ENCODE results near the gene CEP85. TPM values are rescaled to one million over a fixed set of nuclear protein-coding genes. Genes with fewer than 3 reads are reported as not detected.

Gene CEP85
- total RNA-seq, 1 experiment from 2014 or later = 37.2 TPM

GRCh38 chr1:26317612-26318337 is 83.8 kb downstream of the CEP85 start, which contains the start of gene CD52:
Gene CD52 (plus strand): TSS chr1:26317958. CDS start chr1:26318018, 60 bp downstream.
- intact Hi-C loops (cut with micrococcal nuclease) = no loop called here
- RAD21 ChIA-PET (ENCODE audit: low non-redundant PET in 1 of 2, low total read pairs in 2 of 2, uncharacterized antibody in 2 of 2, unreplicated experiment in 2 of 2) = no interaction called here
- Histone ChIP-seq H2AFZ (ENCODE audit: low read depth, low read length, poor library complexity, severe bottlenecking) (no peak within 1 kb of the TSS), H3K79me2 (ENCODE audit: insufficient read depth, low read length) (no peaks in the 10 kb centered on the region), H3K9me3 (ENCODE audit: control insufficient read depth in 1 of 2, insufficient read depth in 1 of 2, low read depth in 1 of 2, low read length in 2 of 2) (no peaks in the 10 kb centered on the region), H3K9me2 (ENCODE audit: insufficient read depth) (no peaks in the 10 kb centered on the region), H3K4me1 (ENCODE audit: control insufficient read depth in 1 of 2, insufficient read depth in 2 of 2, low read length in 2 of 2) (peaks cover 5 to 16% of the 10 kb centered on the region in 2 experiments; a peak in 3 of 4 replicates), H4K20me1 (ENCODE audit: insufficient read depth) (no peaks in the 10 kb centered on the region), H3K4me3 (replicated peaks in 1 of 2; ENCODE audit: low read depth in 1 of 2, low read length in 2 of 2) (no peak within 1 kb of the TSS), H3K27ac (ENCODE audit: low read depth, low read length) (no peak within 1 kb of the TSS), H3K27me3 (ENCODE audit: insufficient read depth, low read length) (no peaks in the 10 kb centered on the region; the same call in 1 of the 2 replicates), H3K9ac (ENCODE audit: low read length) (no peak within 1 kb of the TSS), H3K36me3 (ENCODE audit: control insufficient read depth in 1 of 2, insufficient read depth in 2 of 2, low read length in 2 of 2) (0 out of 4 replicates have a peak, but pooled peaks cover 0 to 4% of the 10 kb centered on the region in 2 experiments), H3K4me2 (ENCODE audit: low read length) (no peak within 1 kb of the TSS)
- ATAC-seq = peak; percentile 32
- CTCF ChIA-PET = interaction anchor here (2.0 kb wide), 1 partner anchor 32 kb away, joined by 6 read pairs; no protein-coding TSS in a partner anchor
- no peak for DNase-seq (ENCODE audit: low read depth, low spot score)
- BruUV-seq (replicated peaks) = no TSS peak
- TF ChIP-seq SP1 (IDR thresholded peaks at IDR 0.05; ENCODE audit: low read depth) (no peak), ZNF274 (IDR thresholded peaks at IDR 0.05; ENCODE audit: low read depth, low read length) (no peak), ATF3 (IDR thresholded peaks at IDR 0.05) (no peak), SRF (IDR thresholded peaks at IDR 0.05; ENCODE audit: low read depth) (no peak), ELF1 (IDR thresholded peaks at IDR 0.05; ENCODE audit: borderline replicate concordance, low read depth) (no peak), EZH2phosphoT487 (IDR thresholded peaks at IDR 0.05; ENCODE audit: borderline replicate concordance) (no peak), EGR1 (IDR thresholded peaks at IDR 0.05; ENCODE audit: low read depth) (no peak), CBX3 (IDR thresholded peaks at IDR 0.05; ENCODE audit: low read depth) (no peak)
- TF ChIP-seq, protein P1, sequence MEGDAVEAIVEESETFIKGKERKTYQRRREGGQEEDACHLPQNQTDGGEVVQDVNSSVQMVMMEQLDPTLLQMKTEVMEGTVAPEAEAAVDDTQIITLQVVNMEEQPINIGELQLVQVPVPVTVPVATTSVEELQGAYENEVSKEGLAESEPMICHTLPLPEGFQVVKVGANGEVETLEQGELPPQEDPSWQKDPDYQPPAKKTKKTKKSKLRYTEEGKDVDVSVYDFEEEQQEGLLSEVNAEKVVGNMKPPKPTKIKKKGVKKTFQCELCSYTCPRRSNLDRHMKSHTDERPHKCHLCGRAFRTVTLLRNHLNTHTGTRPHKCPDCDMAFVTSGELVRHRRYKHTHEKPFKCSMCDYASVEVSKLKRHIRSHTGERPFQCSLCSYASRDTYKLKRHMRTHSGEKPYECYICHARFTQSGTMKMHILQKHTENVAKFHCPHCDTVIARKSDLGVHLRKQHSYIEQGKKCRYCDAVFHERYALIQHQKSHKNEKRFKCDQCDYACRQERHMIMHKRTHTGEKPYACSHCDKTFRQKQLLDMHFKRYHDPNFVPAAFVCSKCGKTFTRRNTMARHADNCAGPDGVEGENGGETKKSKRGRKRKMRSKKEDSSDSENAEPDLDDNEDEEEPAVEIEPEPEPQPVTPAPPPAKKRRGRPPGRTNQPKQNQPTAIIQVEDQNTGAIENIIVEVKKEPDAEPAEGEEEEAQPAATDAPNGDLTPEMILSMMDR (IDR thresholded peaks at IDR 0.05 in 2 of 3, conservative IDR thresholded peaks at IDR 0.05 in 1 of 3; ENCODE audit: borderline replicate concordance in 1 of 3, insufficient read depth in 1 of 3, low read depth in 2 of 3, low read length in 2 of 3) = no peak
- TF ChIP-seq, protein P2, sequence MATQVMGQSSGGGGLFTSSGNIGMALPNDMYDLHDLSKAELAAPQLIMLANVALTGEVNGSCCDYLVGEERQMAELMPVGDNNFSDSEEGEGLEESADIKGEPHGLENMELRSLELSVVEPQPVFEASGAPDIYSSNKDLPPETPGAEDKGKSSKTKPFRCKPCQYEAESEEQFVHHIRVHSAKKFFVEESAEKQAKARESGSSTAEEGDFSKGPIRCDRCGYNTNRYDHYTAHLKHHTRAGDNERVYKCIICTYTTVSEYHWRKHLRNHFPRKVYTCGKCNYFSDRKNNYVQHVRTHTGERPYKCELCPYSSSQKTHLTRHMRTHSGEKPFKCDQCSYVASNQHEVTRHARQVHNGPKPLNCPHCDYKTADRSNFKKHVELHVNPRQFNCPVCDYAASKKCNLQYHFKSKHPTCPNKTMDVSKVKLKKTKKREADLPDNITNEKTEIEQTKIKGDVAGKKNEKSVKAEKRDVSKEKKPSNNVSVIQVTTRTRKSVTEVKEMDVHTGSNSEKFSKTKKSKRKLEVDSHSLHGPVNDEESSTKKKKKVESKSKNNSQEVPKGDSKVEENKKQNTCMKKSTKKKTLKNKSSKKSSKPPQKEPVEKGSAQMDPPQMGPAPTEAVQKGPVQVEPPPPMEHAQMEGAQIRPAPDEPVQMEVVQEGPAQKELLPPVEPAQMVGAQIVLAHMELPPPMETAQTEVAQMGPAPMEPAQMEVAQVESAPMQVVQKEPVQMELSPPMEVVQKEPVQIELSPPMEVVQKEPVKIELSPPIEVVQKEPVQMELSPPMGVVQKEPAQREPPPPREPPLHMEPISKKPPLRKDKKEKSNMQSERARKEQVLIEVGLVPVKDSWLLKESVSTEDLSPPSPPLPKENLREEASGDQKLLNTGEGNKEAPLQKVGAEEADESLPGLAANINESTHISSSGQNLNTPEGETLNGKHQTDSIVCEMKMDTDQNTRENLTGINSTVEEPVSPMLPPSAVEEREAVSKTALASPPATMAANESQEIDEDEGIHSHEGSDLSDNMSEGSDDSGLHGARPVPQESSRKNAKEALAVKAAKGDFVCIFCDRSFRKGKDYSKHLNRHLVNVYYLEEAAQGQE (IDR thresholded peaks at IDR 0.05; ENCODE audit: low read depth) = no peak
- POLR2A ChIA-PET = no interaction called here
